Neural crest cell (in vitro differentiated cells): ENCODE data around the gene RRN3. TPM values are rescaled to one million over a fixed set of nuclear protein-coding genes. Genes with fewer than 3 reads are reported as not detected.
A peak's percentile ranks its signal among the peaks of the same experiment; 100 is the strongest.
"Not testable (repeated sequence)": the region's sequence is repeated elsewhere in the genome, so short reads cannot be mapped to it uniquely, and the experiment has no call there.

Source experiments
- DNase-seq: peaks from one replicate; pipeline ENCODE4 v3.0.0; 2021; ENCODE audit warnings: low read depth, mixed read lengths, low spot score
- H3K27ac Mint-ChIP-seq: one replicate; pipeline ENCODE4 v1.8.0; 2021; ENCODE audit warnings: mild to moderate bottlenecking, mixed read lengths; ENCODE audit not compliant: unreplicated experiment
- H3K27me3 Mint-ChIP-seq: 2 replicates; pipeline ENCODE4 v1.8.0; 2021; ENCODE audit warnings: low read depth, mild to moderate bottlenecking, mixed read lengths
- H3K36me3 Mint-ChIP-seq: 2 replicates; pipeline ENCODE4 v1.8.0; 2021; ENCODE audit warnings: low read depth, mild to moderate bottlenecking, mixed read lengths
- H3K4me1 Mint-ChIP-seq: 2 replicates; pipeline ENCODE4 v1.8.0; 2021; ENCODE audit warnings: mixed read lengths
- H3K4me3 Mint-ChIP-seq: one replicate; pipeline ENCODE4 v1.8.0; 2021; ENCODE audit warnings: mild to moderate bottlenecking, mixed read lengths
- H3K9me3 Mint-ChIP-seq: 2 replicates; pipeline ENCODE4 v1.8.0; 2021; ENCODE audit warnings: mixed read lengths
- total RNA-seq: library from RNA; stranded (reverse); gene quantifications from 2 replicates; pipeline ENCODE4 v1.2.1, GENCODE V29; 2021

Gene RRN3
- total RNA-seq, 1 donor from 2014 or later, result 30.7 TPM

DNA sequence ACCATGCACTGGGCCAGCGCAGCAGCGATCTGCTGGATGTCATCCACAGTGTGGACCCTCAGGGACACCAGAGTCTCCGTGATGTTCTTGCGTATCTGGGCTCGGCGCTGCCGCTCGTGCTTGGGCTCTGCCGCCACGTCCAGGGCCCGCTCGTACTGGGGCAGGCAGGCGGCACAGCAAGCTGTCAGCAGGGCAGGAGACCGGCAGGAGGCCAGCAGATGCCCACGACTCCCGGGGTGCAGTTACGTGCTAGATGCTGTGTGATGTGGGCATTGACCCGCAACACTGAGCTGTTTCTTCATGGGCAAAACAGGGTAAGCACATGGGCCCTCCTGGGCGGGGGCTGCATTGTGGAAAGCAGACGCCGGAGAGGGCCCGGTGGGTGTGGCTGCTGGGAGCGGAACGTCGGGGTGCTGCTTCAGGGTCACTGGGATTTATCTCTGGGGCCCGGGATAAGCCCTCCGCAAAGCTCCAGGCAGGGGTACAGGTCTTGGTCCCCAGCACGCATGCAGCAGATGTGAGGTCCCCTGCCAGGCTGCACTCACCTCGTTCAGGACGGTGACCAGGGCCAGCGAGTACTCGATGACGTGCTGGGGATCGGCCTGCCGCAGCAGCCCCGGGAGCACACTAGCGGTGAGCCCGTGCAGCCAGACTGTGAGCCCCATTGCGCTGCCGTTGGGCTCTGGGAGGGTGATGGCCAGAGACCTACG is 38.8 kb upstream of the RRN3 start:
- DNase-seq, H3K9me3 Mint-ChIP-seq, H3K27ac Mint-ChIP-seq, H3K36me3 Mint-ChIP-seq, H3K4me3 Mint-ChIP-seq, H3K27me3 Mint-ChIP-seq, H3K4me1 Mint-ChIP-seq: not testable (repeated sequence)

DNA sequence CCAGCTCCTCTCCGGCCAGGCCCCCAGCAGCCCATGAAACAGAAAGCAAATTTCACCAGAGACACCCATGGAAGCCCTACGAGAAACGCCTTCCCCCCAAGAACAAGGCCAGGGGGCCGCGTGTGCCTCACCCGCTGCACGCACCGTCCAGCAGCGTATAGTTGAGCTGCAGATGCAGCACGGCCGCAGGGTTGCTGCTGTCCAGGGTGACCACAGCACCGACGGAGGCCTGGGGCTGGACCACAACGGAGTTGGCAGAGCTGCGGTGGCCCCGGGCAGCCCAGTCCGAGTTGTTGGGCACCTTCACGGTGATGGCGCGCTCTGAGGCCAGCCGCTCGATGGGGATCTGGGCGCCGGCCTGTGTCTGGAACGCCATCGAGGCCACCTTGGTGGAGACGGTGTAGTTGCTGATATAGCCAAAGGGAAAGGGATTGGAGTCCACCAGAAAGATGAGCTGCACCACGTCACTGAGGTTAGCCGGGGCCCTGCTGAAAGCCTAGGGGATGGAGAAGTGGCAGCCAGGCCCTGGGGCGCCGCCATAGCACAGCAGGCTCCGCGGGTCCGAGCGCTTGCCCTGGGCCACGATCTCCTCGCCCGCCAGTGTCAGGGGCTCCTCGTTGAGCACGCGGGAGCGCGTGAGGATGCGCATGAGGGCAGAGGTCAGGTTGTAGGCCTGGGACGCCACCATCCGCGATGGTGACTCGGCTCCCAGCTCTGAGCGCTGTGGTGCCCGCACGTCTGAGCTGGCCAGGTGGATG is 37.0 kb upstream of the RRN3 start:
- not testable (repeated sequence) for H3K27ac Mint-ChIP-seq, H3K27me3 Mint-ChIP-seq, H3K36me3 Mint-ChIP-seq, H3K4me3 Mint-ChIP-seq, H3K9me3 Mint-ChIP-seq, DNase-seq, H3K4me1 Mint-ChIP-seq

DNA sequence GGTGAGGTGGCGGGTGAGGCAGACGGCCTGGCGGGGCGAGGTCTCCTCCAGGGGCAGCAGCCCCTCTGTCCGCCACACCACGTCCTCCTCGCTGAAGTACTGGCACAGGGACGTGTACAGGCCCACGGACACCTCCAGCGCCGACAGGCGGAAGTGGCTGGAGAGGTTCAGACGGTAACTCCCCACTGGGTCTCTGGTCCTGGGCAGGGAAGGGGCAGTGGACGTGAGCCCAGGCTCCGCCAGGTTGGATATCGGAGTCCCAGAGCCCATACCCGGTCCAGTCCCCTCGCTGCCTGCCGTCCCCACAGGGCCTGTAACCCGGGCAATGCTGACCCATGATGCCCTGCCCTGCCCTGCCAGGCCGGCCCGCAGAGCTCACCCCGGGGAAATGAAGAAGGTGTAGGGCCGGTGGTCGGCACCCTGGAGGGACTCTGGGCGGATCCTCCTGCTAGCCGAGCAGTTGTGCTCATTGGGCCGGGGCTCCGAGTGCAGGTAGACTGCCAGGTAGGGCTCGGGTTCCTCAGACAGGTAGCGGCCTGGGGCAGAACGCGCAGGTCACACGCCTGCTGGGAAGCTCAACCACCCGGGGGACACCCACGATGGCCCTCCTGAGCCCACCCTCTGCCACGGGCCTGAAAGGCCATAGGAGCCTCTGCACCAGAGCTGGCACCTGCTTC is 36.3 kb upstream of the RRN3 start:
- H3K9me3 Mint-ChIP-seq, H3K36me3 Mint-ChIP-seq, H3K4me3 Mint-ChIP-seq, H3K4me1 Mint-ChIP-seq, DNase-seq, H3K27ac Mint-ChIP-seq, H3K27me3 Mint-ChIP-seq: not testable (repeated sequence)

DNA sequence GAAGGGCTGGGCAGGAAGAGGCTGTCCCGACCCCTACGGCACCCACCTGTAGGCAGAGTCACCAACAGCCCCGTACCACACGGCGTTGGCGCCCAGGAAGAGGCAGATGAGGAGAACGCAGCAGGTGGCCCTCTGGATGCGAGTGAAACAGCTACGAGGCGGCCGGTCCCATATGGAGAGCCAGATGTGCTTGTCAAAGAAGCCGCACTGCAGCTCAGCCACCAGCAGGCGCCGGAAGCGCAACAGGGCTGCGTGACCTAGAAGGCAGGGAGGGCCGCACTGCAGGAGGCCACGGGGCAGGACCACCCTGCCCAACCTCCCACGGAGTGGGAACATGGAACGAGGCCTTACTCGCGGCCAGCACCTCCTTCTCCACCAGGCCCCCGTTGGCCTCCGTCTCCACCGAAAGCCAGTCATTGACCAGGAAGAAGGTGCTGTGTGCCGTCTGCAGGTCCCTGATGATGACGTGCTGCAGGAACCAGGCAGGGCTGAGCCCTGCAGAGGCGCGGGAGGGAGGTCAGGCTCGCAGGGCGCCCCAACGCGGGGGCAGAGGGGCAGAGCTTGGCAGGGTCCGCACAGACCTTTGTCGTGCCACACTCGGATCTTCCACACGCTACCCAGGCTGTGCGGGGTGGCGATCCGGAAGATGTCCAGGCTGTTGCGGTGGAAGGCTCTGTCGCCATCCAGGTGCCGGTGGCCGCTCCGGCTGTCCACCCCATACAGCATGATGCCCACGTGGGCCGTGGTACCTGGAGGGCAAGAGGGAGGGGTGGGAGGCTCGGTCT is 33.8 kb upstream of the RRN3 start:
- H3K27ac Mint-ChIP-seq, H3K27me3 Mint-ChIP-seq, DNase-seq, H3K4me1 Mint-ChIP-seq, H3K4me3 Mint-ChIP-seq, H3K36me3 Mint-ChIP-seq, H3K9me3 Mint-ChIP-seq: not testable (repeated sequence)

DNA sequence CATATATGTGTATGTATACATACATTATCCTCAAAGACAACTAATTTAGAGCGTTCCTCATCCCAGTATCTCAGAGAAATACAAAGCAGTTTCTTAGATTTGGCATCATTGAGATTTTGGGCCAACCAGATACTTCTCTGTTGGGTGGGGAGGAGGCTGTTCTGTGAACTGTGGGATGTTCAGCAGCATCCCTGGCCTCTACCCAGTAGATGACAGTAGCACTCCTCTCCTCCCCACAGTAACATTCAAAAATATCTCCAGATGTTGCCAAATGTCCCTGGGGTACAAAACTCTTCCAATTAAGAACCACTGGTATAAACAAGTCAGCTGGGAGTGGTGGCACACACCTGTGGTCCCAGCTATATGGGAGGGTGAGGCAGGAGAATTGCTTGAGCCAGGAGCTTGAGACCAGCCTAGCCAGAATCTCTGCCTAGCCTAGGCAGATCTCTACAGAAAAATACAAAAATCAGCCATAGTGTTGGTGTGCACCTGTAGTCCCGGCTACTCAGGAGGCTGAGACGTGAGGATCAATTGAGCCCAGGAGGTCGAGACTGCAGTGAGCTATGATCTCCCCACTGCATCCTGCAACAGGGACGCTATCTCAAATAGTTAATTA is 6.4 kb upstream of the RRN3 start:
- not testable (repeated sequence) for DNase-seq, H3K27me3 Mint-ChIP-seq, H3K9me3 Mint-ChIP-seq, H3K36me3 Mint-ChIP-seq, H3K4me3 Mint-ChIP-seq, H3K4me1 Mint-ChIP-seq, H3K27ac Mint-ChIP-seq

DNA sequence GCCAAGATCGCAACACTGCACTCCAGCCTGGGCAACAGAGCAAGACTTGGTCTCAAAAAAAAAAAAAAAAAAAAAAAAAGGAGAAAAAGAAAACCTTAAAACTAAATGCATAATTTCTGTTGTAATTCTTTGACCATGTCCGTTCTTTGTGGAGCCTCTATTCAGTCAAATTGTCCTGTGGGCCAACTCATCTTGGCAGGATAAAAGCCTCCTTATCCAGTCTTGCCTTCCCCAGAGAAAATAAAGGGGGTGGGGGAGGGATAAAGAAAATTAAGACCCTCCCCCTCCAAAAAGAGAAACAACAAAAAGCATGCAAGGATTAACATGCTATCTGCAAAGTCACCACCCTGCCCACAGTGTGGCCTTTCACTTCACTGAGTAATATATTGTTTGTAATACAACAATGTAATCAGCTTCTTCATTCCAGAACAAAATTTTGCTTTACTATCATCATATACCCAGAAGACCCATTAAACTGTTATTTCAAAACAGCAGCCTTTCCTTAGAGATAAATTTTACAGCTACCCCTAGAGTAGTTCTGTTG is 5.4 kb upstream of the RRN3 start:
- not testable (repeated sequence) for H3K4me3 Mint-ChIP-seq, DNase-seq, H3K9me3 Mint-ChIP-seq, H3K36me3 Mint-ChIP-seq, H3K4me1 Mint-ChIP-seq, H3K27me3 Mint-ChIP-seq, H3K27ac Mint-ChIP-seq

DNA sequence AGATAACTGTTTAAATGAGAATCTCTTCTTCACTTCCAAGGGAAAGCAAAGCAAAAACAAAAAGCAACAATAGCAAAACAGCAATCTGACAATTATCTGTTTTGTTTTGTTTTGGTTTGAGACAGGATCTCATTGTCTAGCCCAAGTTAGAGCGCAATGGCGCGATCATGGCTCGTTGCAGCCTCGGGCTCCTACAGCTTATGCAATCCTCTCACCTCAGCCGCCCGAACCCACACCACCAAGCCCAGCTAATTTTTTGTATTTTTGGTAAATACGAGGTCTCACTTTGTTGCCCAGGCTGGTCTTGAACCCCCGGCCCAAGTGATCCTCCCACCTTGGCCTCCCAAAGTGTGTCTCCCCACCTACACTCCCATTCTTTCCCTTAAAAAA is 2.5 kb upstream of the RRN3 start:
- H3K9me3 Mint-ChIP-seq, result not testable (repeated sequence)

DNA sequence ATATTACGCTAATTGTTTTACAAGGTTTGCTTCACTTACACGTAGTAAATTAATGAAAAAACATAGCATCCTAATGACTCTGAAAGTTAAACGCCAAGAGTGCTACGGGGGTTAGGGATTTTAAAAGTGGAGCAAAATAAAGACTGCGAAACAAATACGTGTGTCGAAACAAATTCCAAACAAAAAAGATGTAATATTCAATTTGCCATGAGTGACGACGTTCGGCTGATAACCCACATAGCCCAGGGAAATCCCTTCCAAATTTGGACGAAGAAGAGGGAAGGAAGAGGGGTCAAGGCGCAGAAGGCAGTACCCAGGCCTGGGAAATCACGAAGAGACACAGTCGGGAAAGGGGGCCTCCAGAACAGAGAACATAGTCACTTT is 509 bp downstream of the RRN3 start:
- H3K9me3 Mint-ChIP-seq, result not testable (repeated sequence)

More for the DNA sequence above, 2.5 kb upstream of the RRN3 start:
- H3K4me1 Mint-ChIP-seq, result peaks cover 20% of the 10 kb centered on the region
- not testable (repeated sequence) for H3K27ac Mint-ChIP-seq, H3K36me3 Mint-ChIP-seq, DNase-seq, H3K27me3 Mint-ChIP-seq, H3K4me3 Mint-ChIP-seq

DNA sequence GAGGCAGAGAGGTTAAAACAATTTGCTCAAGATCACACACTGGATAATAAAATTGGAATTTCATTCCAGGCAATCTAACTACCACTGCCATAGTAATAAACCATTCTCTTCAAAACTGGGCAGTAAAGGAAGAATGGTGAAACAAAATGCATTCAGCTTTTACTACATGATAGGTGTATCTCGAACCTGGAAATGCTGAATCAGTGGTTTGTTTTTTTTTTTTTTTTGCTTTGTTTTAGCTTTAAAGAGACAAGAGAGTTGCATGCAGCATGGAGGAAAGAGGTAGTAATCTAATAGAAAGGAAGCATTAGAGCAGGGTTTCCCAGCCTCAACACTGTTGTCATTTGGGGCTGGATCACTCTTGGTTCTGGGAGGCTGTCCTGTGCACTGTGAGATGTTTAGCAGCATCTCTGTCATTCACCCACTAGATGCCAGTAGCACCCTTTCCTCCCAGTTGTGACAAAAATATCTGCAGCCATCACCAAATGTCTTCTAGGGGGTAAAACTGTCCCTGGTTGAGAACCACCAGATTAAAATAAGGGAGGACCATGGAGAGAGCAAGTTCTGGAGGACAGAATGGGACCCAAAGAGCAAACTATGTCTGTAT is 3.3 kb downstream of the RRN3 start:
- not testable (repeated sequence) for DNase-seq, H3K36me3 Mint-ChIP-seq, H3K9me3 Mint-ChIP-seq, H3K27ac Mint-ChIP-seq, H3K27me3 Mint-ChIP-seq
- Mint-ChIP-seq H3K4me1 (peaks cover 20% of the 10 kb centered on the region), H3K4me3 (peak overlapping the region; percentile 68)

More for the DNA sequence above, 509 bp downstream of the RRN3 start:
- Mint-ChIP-seq H3K4me3 (peak overlapping the region; percentile 99), H3K27ac (peak overlapping the region; percentile 76), H3K4me1 (peaks cover 20% of the 10 kb centered on the region)
- not testable (repeated sequence) for DNase-seq, H3K36me3 Mint-ChIP-seq, H3K27me3 Mint-ChIP-seq

DNA sequence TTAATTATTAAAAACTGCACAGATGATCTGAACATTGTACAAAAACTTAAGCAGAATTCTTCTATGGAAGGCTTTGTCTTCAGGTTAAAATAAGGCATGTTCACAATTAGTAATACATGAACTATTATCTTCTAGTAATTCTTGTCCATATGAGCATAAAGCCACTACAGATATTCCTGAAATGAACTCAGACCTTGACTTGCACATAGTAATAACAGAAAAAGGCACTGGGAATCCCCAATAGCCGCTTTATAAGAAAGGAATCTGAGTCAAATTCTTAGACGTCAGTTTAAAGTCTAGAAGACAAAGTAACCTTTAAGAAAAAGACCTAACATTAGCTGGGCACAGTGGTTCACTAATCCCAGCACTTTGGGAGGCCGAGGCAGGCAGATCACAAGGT is 11.3 kb downstream of the RRN3 start:
- not testable (repeated sequence) for H3K4me1 Mint-ChIP-seq, H3K27ac Mint-ChIP-seq, DNase-seq, H3K27me3 Mint-ChIP-seq, H3K4me3 Mint-ChIP-seq, H3K9me3 Mint-ChIP-seq
- peaks cover 24% of the 10 kb centered on the region for H3K36me3 Mint-ChIP-seq

DNA sequence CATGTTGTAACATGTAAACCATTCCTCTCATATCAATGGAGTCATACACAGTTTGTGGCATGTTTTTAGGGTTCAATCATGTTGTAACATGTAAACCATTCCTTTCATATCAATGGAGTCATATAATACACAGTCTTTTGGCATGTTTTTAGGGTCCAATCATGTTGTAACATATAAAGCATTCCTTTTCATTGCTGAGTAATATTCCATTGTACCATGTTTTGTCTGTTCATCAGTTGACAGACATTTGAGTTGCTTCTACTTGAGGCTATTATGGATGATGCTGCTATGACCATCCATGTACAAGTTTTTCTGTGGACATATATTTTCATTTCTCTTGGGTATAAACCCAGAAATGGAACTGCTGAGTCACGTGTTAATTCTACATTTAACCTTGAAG is 13.2 kb downstream of the RRN3 start:
- not testable (repeated sequence) for H3K9me3 Mint-ChIP-seq, H3K27me3 Mint-ChIP-seq, DNase-seq, H3K27ac Mint-ChIP-seq, H3K4me3 Mint-ChIP-seq, H3K4me1 Mint-ChIP-seq
- peaks cover 31% of the 10 kb centered on the region for H3K36me3 Mint-ChIP-seq

DNA sequence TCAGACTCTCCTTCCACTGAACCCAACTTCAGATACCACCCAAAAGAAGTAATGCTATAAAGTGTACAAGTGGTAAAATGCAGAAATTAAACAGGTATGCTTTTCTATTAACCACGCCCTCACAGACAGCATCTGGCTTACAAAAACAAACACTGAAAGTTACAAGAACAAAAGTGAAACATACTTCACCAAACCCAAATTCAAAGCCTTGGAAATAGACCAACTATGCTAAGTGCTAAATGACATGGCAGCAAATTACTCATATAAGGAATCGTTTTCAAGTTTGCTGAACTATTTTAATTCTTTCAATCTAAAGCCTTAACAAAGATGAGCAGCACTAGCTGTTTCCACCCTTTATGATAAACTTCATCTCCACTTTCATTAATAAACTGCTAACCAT is 17.9 kb downstream of the RRN3 start:
- not testable (repeated sequence) for H3K27me3 Mint-ChIP-seq, H3K9me3 Mint-ChIP-seq, H3K27ac Mint-ChIP-seq, H3K4me3 Mint-ChIP-seq, H3K4me1 Mint-ChIP-seq, DNase-seq
- peaks cover 29% of the 10 kb centered on the region for H3K36me3 Mint-ChIP-seq
